Fibroblast of skin of right biceps (primary cell): ENCODE measurements around the gene ZBTB21.

Source experiments
- DNase-seq: peaks from one replicate; pipeline ENCODE4 v3.0.0-alpha.2; 2013

Gene ZBTB21

DNA sequence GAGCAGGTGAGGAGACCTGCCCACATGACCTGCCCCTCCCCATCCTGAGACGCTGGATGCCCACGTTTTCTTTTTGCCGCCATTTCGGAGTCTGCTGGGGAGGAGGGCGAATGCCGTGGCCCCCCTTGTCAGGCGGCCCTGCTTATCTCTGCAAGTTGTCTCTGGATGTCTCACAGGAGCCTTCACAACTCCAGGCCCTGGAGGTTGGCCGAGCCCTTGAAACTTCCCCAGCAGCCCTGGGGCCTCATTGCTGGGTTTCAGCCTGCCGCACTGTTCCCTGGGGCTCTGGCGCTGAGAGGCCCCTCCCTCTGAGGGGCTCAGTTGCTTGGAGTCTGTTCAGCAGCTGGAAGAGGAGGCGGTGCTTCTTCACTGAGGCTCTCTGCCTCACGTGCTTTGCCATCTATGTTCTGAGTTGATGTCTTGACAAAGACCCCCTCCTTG, 29.8 kb upstream of the ZBTB21 start:
- DNase-seq: peak; percentile 93

DNA sequence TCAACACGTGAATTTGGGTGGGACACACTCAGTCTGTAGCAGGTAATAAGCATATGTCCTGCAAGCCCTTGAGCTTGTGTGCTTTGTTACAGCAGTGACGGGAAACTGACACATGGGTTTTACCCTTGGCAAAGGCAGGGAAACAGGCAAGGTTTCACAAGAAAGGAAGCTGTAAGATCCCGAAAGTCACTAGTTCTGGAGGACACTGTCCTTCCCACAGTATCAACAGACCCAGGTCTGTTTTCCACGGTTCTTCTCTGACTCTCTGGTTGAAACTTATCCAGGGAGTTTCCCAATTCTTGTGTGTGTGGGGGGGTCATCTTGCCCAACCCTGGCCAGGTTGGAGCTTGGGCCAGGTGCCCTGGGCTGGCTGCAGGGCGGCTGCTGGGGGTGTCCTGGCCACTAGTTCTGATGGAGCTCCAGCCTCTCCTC, 29.3 kb upstream of the ZBTB21 start:
- peak; percentile 36 for DNase-seq

DNA sequence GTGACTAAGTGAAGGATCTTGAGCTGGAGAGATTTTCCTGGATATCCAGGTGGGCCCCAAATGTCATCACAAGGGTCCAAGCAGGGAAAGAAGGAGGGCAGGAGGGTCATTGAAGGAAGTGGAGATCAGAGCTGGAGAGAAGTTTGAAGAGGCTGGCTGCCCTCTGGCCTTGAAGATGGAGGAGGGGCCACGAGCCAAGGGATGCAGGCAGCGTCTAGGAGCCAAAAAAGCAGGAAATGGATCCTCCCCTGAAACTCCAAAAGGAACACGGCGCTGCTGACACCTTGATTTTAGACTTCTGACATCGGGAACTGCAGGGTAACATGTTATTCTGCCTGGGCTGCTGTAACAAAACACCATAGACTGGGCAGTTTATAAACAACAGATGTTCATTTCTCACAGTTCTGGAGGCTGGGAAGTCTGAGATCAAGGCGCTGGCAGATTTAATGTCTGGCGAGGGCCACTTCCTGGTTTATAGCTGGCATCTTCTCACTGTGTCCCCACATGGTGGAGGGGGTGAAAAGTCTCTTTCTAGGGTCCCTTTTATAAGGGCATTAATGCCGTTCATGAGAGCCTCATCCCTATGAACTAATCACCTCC, 28.8 kb upstream of the ZBTB21 start:
- DNase-seq: peak; percentile 52

DNA sequence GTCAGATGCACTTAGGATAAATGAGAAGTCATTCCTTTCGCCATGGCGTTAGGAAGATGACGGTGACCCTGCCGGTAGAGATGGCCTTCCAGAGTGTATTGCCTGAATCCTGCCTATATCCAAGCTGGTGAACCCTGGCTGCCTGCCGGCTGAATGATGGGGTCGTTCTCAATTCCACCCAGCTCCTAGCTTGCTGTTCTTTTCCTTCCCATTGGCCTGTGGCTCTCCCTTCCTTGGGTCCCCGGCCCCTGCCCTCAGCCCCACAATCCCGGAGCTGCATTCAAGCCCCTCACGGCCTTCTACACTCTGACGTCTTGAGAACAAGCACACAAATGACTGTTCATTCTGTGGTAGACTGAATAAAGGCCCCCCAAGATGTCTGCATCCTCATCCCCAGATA, 28.2 kb upstream of the ZBTB21 start:
- no peak for DNase-seq

DNA sequence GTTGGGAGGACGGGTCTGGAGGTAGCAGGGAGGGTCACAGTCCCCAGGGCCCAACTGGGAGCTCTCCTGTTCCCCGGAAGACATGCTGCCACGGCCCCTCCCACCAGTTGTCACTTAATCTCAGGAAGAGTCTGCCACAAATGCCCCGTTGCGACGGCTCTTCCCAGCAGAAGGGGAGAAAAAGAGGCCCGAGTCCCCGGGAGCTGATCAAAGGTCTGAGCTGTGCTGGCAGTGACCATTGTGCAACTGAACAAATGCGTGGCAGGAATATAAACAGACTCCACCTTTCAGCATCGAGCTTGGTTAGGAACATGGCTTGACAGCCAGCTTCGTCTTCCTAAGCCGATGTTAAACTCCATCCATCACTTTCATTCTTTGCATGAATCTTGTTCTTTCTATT, 27.8 kb upstream of the ZBTB21 start:
- no peak for DNase-seq

DNA sequence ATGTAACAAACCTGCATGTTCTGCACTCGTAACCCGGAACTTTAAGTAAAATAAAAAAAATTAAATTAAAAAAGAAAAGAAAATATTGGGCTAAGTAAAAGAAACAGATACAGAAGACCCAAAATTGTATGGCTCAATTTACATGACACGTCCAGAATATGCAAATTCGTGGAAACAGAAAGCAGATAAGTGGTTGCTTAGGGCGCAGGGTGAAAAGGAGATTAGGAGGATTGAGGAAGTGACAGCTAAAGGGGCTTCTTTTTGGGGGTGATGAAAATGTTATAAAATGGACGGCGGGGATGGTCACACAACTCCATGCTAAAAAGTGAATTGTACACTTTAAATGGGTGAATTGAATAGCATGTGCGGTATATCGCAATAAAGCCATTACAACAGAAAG, 27.4 kb upstream of the ZBTB21 start:
- DNase-seq: no peak

DNA sequence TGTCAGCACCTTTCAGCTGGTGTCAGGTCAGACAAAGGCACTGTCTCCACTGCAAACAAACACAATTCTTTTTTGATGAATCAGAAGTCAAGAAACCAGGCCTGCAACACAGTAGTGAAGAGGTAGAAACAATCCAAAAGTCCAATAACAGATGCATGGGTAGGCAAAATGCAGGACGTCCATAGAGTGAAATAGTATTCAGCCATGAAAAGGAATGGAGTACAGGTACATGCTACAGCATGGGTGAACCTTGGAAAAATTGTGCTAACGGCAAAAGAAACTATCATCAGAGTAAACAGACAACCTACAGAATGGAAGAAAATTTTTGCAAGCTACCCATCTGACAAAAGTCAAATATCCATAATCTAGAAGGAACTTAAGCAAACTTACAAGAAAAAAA, 26.2 kb upstream of the ZBTB21 start:
- no peak for DNase-seq

DNA sequence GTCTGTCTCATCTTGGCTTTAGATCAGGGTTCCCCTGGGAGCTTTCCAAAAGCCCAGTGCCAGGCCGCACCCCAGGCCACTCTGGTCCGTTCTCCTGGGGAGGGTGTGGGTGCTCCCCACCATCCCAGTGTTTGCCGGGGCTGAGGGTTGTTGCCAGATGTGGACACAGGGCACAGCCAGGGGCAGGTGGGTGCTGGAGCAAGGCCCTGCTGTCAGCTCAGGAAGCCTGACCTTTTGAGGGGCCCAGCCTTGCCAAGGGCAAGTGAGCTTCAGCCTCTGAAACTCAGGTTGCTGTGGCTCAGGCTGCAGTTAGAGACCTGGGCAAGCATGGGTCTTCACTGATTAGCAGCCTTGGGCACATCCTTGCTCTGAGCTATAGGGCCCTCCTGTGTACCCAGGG, 22.8 kb upstream of the ZBTB21 start:
- no peak for DNase-seq

DNA sequence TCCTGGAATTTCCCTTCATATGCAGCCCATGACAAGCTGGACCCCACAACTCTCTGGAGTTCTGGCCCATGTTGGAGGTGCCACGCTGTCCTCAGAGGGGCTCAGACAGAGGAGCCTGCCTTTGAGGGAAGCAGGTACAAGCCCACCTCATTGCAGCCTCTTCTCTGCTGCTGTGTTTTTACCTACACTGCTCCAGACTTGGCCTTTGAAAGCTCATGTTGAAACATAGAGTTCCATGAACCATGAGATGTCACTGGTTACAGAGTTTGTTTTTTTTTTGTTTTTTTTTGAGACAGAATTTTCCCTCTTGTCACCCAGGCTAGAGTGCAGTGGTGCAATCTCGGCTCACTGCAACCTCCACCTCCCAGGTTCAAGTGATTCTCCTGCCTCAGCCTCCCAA, 22.1 kb upstream of the ZBTB21 start:
- no peak for DNase-seq

DNA sequence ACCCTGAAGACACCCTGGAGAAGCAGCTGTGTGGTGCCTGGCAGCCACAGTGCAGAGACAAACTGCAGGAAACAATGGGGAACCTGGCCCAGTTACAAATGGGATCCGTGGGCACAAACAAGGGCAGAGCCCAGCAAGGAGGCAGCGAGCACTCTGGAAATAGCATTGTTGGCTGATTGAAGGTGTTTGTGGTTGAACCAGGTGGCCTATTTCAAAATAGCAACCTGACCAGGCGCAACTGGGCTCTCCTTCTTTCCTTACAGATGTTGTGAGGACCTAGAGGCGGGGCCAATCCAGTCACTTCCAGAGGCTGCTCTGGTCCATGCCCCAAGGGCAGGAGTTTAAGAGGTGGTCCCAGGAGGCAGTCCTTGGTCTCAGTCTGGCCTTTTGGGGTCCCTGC, 21.7 kb upstream of the ZBTB21 start:
- no peak for DNase-seq

DNA sequence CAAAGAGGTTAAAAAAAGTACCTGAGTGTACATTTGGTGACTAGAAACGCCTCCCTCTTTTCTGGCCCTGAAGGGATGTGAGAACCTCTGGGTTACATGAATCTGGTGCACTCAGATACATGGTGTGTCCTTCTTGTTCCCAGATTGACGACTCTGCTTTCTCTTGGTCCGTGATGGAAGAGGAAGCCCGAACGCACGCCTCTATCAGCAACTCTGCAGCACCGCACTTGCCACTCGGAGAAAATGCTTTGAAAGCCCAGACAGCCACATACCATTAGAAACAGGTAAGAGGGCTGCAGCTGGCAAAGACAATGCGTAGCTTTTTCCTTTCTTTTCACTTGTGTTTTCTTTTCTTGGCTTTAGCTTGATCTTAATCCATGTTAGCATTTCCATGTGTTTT, 21.1 kb upstream of the ZBTB21 start:
- no peak for DNase-seq

DNA sequence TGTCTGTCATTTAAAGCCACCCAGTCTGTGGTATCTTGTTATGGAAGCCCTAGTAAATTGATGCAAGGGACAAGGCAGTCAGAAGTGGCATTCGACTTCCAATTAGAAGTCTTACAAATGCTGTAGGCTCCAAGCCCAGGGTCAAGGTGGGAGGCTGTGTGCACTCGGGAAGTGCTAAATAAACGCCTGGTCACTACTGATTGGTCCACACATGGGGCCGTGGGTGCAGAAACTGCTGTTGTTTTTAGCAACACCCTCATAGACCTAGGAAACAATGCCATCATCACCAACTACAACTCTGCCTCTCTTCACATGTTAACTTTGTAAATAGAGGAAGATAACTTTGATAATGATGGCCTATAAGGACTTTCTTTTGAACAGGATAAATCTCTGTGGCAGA, 20.2 kb upstream of the ZBTB21 start:
- no peak for DNase-seq

DNA sequence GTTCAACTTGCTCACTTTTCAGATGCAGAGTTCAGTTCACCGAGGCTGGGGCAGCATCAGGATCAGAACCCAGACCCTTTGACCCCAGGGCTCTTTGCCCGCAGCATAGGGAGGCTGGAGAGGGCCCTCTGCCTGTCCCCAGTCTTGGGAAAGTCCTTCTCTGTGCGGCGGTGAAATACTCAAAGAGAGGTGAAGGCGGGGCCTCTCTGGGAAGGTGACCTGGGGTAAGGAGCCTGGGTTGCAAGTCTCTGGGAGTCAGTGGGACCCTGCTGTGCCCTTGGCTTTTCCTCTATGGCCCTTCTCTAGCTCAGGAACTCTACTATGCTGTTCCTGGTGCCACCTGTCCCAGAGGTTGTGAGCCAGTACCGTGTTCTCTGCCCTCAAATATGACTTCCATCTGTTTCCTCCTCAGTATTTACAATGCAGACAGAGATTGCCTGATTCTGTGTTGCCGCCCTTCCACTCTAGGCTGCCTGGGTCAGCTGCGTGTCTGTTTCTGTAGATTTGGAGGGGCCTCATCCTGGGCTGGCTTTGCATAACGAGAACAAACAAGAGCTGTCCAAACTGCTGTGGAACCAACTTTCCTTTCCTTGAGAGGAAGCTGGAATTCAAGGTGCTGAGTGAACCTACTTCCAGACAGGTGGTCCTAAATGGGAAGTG, 18.7 kb upstream of the ZBTB21 start:
- no peak for DNase-seq

DNA sequence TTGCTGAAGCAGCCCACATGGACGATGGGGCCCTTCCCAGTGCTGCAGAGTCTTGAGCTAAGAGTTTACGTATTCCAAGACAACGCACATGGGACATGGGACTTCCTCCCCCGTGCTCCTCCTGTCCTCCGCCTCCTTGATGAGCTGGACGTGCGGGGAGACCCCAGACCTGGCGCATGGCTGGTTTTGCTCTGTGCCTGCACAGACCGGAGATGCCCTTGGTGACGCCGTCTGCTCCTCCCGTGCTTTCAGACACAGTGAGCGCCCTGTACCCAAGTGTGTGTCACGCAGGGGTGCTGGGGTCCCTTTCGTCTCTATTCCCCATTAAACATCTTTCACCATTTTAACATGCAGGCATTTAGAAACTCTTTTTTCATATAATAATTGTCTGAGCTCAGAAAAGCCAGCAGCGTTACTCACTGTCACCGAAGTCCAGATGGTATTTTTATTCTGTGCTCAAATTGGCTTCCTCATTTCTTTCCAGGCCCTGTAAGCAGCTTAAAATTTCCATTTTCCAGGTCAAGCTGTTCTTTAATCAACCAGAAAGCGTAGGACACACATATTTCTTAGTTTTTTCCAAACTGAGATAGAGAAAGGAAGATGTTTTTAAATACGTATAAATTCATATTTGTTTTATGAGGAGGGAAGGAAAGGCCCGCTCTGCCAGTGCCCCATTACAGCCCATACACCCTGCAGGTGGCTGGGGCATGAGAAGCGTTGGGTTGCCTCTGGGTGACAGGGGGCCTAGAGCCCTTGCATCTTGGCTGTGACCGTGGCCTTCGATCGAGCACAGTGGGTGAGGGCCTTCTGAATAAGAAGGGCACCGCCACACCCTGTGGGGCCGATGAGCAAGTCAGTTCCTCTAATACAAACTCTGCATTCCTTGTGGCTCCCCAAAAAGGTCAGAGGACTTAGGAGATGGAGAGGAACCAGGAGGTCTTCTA, 17.9 kb upstream of the ZBTB21 start:
- peak; percentile 35 for DNase-seq

DNA sequence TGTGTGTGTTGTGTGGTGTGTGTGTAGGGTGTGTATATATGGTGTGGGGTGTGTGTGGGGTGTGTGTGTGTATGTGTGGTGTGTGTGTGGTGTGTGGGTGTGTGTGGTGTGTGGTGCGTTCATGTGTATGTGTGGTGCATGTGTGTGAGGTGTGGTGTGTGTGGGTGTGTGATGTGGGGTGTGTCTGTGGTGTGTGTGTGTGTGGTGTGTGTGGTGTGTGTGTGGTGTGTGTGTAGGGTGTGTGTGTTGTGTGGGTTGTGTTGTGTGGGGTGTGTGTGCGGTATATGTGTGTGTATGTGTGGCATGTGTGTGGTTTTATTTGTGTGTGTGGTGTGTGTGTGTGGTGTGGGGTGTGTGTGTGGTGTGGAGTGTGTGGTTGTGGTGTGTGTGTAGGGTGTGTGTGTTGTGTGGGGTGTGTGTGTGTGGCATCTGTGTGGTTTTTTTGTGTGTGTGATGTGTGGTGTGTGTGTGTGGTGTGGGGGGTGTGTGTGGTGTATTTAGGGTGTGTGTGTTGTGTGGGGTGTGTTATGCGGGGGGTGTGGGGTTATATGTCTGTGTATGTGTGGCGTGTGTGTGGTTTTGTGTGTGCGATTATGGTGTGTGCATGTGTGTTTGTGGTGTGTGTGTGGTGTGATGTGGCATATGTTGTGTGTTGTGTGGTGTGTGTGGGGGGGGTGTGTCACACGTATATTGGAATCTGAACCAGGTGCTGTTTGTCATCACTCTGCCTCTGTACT, 17.1 kb upstream of the ZBTB21 start:
- no peak for DNase-seq

DNA sequence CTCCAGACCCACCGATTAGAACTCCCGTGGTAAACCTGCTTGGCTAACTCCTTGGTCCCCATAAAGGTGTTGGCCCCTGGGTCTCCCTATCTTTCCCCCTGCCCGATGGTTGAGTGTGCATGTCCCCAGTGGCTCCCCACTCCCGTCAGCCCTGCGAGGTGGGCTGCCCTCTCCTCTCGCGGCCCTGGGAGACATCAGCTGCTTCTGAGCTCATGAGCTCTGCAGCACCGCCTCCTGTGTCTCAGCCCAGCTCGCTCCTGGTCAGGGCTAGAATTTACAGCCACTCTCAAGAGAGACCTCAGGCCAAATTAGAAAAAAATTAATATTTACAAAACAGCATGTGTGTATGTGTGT, 15.9 kb upstream of the ZBTB21 start:
- DNase-seq: no peak

DNA sequence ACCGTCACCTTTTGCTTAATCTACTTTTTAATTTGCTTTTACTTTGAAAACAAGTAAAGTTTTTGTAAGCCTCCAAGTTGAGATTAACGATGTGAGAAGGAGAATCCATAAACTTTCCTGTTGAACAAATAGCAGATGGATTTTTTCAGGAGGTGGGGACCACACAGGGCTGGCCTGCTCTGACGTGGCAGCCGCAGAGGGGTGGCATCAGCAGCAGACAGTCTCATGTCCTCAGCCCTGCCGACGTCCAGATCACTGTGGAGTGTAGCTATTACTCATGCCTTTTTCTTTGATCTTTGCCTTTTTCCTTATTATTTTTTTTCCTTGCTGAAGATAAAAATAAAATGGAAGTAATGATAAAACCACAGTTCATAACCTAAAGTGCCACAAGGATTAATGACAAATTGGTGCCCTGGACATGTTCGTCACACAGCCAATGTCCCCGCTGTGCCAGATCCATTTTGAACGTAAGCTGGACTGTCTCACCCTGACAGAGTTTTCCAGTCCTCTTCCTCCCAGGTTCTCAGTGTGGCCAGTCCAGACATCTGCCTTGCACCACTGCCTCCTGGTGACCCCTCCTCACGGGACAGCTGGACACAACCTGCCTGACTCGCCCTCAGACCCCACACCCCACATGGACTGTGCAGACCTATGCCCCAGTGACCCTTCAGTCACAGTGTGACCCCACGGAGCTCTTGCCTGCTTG, 15.4 kb upstream of the ZBTB21 start:
- DNase-seq: peak; percentile 78

DNA sequence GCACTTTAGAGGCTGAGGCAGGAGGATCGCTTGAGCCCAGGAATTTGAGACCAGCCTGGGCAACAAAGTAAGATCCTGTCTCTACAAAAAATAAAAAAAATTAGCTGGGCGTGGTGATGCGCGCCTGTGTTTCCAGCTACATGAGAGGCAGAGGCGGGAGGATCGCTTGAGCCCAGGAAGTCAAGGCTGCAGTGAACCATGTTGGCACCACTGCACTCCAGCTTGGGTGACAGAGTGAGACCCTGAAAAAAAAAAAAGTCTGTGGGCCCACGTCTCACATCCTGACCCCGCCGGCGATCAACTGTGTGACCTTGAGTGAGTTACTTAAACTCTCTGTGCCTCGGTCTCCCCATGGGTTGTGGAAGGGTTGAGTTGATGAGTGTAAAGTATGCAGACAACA, 12.7 kb upstream of the ZBTB21 start:
- DNase-seq: no peak

DNA sequence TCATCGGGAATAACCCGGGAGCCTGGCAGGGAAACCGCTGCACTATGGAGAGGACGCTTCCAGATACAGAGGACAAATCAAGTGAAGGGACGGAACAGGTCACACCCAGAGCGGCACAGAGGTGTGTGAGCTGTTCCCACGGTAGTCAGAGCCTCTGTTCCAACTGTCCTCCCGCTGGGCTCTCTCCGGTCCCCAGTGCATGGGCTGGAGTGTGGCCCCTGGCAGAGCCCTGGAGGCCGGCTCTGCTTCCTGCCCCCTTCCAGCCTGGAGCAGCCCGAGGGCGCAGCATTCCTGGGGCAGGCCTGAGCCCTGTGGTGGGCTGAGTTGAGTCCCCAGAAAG, 11.9 kb upstream of the ZBTB21 start:
- no peak for DNase-seq

DNA sequence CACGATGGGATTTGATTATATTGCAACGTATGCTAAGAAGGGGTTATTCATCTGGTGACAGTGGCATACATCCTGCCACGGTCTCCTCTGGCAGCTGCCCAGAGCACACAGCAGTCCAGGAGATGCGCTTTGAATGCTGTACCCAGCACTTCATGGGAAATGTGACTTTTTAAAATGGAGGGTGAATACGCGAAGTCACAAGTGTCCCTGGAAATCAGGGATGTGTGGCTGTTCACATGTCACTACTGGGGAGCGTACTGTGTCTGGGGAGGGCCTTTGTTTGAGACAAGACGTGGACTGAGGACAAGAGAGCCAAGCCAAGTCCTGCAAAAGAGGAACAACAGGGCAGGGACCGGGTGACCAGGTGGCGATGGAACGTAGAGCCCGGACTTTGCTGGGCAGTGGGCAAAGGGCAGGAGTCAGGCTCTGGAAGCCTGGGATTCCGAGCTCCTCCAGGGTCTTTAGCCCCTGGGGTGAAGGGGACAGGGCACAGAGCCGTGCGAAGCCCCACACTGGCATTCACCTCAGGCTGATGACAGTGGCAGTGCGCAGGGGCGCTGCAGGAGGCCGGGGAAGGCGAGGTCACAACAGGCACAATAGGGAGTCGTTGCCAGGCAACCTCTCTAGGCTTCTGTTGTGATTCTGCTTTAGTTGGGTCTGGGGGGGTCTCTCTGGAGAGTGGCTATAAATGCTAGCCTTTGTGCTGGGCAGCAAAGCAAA, 11.4 kb upstream of the ZBTB21 start:
- no peak for DNase-seq

DNA sequence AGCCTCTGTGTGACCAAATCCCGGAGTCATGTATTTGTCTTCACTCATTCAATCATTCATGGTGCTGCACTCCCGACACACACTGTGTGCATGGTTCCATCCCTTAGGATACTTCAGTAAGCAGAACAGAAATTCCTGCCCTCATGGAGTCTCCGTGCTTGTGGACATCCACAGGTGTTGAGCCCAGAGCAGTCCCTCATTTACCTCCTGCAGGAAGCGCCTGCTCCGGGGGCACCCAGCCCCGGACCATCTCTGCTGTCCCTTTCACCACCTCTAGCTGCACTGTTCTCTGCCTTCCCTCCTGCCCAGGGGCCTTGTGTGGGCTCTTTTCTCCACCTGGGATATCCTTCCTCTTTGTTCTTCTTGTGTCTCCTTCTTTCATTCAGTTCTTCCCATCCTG, 9.5 kb upstream of the ZBTB21 start:
- no peak for DNase-seq

DNA sequence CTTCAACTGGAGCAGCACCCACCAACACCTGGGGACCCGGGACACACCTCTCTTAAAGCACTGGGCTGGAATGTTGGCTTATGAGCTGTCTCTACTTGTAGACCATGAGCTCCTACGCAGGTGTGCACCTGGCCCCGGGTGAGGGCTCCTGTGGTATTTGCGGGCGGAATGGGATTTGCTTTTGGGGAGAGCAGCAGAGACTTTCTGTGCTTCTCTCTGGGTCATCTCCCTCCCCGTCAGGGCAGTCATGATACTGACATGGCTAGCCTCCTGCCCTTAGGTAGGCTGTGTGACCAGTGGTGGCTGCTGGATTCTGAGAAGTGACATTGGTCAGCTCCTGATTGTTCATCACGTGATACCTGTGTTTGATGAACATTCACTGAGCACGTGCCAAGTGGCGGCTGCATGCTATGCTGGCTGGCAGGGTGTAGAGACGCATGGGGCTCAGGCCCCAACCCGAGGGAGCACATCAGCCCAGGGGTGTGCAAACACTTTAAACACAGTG, 9.0 kb upstream of the ZBTB21 start:
- DNase-seq: no peak
